NCI-H82 treated with DMSO at 0.1 percent for 48 hours (cell line): ENCODE results near the gene UGT1A6.
A peak's percentile ranks its signal among the peaks of the same experiment; 100 is the strongest.

Source experiments
- DNase-seq: peaks from one replicate; lab custom pipeline; 2025; ENCODE audit not compliant: unreplicated experiment; lab: John Stamatoyannopoulos, UW

The UGT1A6 gene

GRCh38 chr2:233799087-233799665 lies 106.5 kb downstream of the UGT1A6 start:
- no peak for DNase-seq

- no peak for DNase-seq
Measured at GRCh38 chr2:233799716-233800115, 107.0 kb downstream of the UGT1A6 start.

- no peak for DNase-seq
Measured at GRCh38 chr2:233800208-233800607, 107.5 kb downstream of the UGT1A6 start.

- DNase-seq = no peak
Measured at GRCh38 chr2:233801357-233802131, 108.9 kb downstream of the UGT1A6 start.

- DNase-seq = no peak
Measured at GRCh38 chr2:233802132-233802815, 109.6 kb downstream of the UGT1A6 start.

- DNase-seq = no peak
Measured at GRCh38 chr2:233803292-233803911, 110.7 kb downstream of the UGT1A6 start.

- no peak for DNase-seq
Measured at GRCh38 chr2:233803994-233804393, 111.3 kb downstream of the UGT1A6 start.

- DNase-seq = no peak
Measured at GRCh38 chr2:233807215-233807865, 114.7 kb downstream of the UGT1A6 start.

- DNase-seq = no peak
Measured at GRCh38 chr2:233807966-233808935, 115.6 kb downstream of the UGT1A6 start.

GRCh38 chr2:233810385-233810784 lies 117.7 kb downstream of the UGT1A6 start:
- no peak for DNase-seq

- DNase-seq = no peak
Measured at GRCh38 chr2:233811087-233811486, 118.4 kb downstream of the UGT1A6 start.

GRCh38 chr2:233811732-233812131 lies 119.0 kb downstream of the UGT1A6 start:
- DNase-seq = no peak

- DNase-seq = no peak
Measured at GRCh38 chr2:233813236-233814055, 120.8 kb downstream of the UGT1A6 start.

- peak; percentile 29 for DNase-seq
Measured at GRCh38 chr2:233814056-233814835, 121.6 kb downstream of the UGT1A6 start.

GRCh38 chr2:233815861-233816260 lies 123.2 kb downstream of the UGT1A6 start:
- DNase-seq = no peak

GRCh38 chr2:233816334-233816733 lies 123.6 kb downstream of the UGT1A6 start:
- DNase-seq = peak; percentile 13

- no peak for DNase-seq
Measured at GRCh38 chr2:233816771-233817170, 124.1 kb downstream of the UGT1A6 start.

GRCh38 chr2:233817361-233817911 lies 124.7 kb downstream of the UGT1A6 start:
- no peak for DNase-seq
